Endothelial cell of umbilical vein (primary cell): ENCODE measurements around the gene DUSP16.

Source experiments
- CTCF ChIP-seq, 2 donors: IDR thresholded peaks; 1 replicate in 1 of 2; 2 replicates in 1 of 2; pipeline ENCODE4 v1.5.1; 2011; ENCODE audit warnings: low read length in 2 of 2, mild to moderate bottlenecking in 2 of 2, moderate library complexity in 2 of 2, control low read depth in 1 of 2, inconsistent platforms in 1 of 2, low read depth in 1 of 2; ENCODE audit not compliant: insufficient read depth in 1 of 2; ENCODE audit errors: extremely low read depth in 1 of 2
- EZH2 ChIP-seq: IDR thresholded peaks from 2 replicates; pipeline ENCODE4 v1.6.1; 2012; ENCODE audit warnings: borderline replicate concordance, low read depth, mild to moderate bottlenecking, moderate library complexity, low read length, inconsistent platforms; ENCODE audit not compliant: severe bottlenecking
- FOS ChIP-seq: IDR thresholded peaks from 2 replicates; pipeline ENCODE4 v1.6.1; 2011; ENCODE audit warnings: mild to moderate bottlenecking, low read length, moderate library complexity, borderline replicate concordance; ENCODE audit not compliant: insufficient read depth
- JUN ChIP-seq: IDR thresholded peaks from 2 replicates; pipeline ENCODE4 v1.6.1; 2011; ENCODE audit warnings: borderline replicate concordance, low read depth; ENCODE audit not compliant: insufficient read length, insufficient read depth
- MAX ChIP-seq: IDR thresholded peaks from 2 replicates; pipeline ENCODE4 v1.6.1; 2011; ENCODE audit not compliant: insufficient read depth, insufficient read length
- MYC ChIP-seq: IDR thresholded peaks from one replicate; pipeline ENCODE4 v1.6.1; 2011; ENCODE audit warnings: mild to moderate bottlenecking, low read depth, low read length
- POLR2A ChIP-seq: IDR thresholded peaks from 2 replicates; pipeline ENCODE4 v1.6.1; 2012; ENCODE audit warnings: low read depth, mild to moderate bottlenecking, control low read depth, low read length
- POLR2AphosphoS5 ChIP-seq: IDR thresholded peaks from 2 replicates; pipeline ENCODE4 v1.6.1; 2012; ENCODE audit warnings: low read depth, mild to moderate bottlenecking, control low read depth, low read length, moderate library complexity; ENCODE audit not compliant: insufficient read depth

DNA sequence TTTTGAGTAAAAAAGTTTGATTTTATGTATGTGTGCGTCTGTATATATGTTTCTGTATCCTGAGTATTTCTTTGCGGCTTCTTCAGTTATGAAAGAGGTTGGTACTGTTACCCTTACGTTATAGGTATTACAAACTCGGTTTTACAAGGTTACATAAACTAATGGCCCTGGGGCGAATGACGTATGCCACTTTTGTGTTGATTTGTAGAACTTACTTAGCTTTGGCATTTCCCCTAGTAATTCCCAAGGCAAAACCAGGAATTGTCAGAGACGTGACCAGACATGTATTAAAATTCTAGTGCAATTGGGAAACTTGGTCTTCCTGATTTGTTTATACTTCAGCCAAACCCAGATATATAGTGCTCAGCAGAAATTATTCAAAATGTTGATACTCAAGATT lies 93.3 kb downstream of the DUSP16 start:
- TF ChIP-seq EZH2 (no peak), FOS (no peak), CTCF (IDR thresholded peaks at IDR 0.05; ENCODE audit: extremely low read depth in 1 of 2, insufficient read depth in 1 of 2, low read depth in 1 of 2, low read length in 2 of 2) (no peak), MYC (no peak), POLR2A (no peak), POLR2AphosphoS5 (no peak), MAX (no peak), JUN (no peak)
